Measurements from ENCODE around the gene IL18R1.

The IL18R1 gene

DNA sequence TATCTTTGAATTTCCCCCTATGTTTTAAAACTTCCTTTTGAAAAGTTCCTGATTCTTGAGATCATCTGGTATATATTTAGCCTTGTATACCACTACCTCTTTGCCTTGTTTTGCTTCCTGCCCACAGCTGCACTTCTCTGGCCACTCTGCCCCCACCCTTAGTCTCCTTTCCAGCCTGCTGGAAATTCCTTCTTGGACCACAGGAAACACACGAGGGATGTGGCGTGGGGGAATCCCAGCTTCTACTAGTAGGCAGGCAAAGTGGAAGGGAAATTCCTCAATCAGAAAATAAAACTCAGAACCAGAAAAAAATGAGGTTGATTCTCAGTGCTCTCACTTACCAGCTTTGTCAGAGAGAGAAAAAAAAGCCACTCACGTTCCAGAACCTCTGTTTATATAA, 80.7 kb downstream of the IL18R1 start:
- no peak for DNase-seq

DNA sequence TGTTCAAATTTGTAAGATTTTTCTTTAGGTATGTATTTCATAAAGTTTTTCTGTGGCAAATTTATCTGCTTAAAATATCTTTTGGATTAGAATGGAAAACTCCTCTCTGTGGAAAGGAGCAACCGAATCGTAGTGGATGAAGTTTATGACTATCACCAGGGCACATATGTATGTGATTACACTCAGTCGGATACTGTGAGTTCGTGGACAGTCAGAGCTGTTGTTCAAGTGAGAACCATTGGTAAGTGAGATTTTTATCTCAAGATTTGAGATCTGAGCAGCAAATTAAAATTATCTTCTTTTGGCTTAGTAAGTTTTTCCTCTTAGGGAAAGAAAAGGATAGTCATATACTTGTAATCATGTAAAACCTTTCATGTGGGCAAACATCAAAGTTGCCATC, 81.5 kb downstream of the IL18R1 start:
- DNase-seq: no peak

DNA sequence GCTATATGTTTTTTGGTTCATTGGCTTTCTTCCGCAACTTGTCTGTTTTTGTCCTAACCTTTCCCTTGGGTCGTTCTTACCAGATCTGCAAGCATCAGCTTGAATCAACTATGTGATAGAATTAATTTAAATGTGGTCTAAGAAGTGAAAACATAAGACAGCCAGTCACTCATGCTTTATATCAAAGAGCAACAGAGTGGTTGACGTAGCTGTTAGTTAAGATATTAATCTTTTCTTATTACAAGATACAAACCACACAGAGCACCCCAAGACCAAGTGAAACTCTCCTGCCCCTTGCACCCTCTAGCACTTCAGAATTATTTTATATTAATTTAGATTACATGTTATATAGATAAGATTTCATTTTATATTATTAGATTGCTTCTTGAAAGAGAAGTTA, 82.5 kb downstream of the IL18R1 start:
- DNase-seq: no peak

DNA sequence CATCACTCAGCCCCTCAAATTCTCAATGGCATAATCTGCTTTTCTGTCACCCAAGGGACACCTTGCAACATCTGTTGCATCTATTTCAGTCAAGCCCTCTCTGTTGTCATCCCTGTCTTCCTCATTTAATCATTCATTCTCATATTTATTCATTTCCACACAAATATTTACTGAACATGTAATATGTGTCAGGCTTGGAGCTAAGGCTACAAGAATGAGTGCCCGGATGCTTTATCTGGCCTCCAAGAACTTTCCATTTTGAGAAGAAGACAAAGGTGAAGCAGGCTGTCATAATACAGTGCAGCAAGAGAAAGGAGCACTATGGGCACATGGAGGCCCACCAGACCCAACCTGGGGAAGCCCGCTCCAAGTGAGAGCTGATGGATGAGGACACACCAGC, 83.0 kb downstream of the IL18R1 start:
- DNase-seq: no peak

DNA sequence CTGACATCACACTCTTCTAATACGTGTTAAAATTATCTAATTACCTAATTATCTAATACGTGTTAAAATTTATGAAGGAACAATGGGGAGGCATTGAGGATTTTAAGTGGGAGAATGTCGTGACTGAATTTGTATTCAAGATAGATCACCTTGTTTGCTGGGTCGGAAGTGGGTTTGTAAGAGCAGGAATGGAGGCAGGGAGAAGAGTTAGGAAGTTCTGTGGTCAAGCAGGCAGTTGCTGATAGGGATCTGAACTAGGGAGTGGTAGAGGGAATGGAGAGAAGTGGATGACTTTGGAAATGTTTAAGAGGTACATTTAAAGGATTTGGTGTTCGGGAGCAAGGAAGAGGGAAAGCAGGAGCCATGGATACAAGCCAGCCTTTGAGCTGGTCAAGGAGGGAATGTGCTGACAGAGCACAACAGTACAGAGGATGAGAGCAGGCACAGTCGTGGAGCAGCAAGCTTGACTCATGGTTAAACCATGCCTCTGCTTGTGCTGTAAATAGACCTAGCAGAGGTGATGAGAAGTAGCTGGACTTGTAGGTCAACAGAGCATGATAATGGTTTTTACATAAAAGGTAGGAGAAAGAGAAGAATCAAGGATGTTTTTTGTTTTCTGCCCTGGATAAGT, 83.6 kb downstream of the IL18R1 start:
- no peak for DNase-seq

DNA sequence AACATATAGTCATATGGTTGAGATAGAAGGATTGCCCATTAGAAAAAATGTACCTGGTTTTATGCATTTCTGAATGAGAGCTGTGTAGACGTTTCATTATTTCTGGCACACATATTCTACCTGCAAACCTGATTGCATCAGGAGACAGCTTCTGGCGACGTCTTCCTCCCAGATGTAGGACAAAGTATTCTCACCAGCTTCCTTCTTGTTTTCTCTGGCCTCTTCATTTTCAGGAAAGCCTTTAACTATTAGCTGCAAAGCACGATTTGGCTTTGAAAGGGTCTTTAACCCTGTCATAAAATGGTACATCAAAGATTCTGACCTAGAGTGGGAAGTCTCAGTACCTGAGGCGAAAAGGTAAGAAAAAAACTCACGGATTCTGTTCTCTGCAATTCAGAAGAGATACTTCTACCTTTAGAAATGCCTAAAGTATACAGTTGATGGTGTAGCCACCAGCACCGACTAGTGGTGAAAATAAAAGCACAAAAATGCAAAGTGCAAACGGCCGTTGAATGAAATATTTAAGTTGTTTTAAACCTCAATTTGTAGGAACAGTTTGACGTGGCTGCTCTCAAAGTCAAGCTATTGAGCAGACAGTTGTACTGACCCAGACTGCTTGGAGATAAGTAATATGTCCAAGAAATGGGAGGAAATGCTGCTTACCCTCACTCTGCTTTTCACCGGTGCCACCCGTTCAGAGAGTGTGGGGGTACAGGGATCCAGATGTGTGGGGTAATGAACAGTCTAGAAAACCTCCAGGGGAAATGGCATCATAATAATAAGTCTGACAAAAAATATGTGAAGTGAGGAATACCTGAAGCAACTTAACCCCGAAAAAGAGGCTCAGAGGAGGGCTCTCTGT, 87.6 kb downstream of the IL18R1 start:
- DNase-seq: no peak

DNA sequence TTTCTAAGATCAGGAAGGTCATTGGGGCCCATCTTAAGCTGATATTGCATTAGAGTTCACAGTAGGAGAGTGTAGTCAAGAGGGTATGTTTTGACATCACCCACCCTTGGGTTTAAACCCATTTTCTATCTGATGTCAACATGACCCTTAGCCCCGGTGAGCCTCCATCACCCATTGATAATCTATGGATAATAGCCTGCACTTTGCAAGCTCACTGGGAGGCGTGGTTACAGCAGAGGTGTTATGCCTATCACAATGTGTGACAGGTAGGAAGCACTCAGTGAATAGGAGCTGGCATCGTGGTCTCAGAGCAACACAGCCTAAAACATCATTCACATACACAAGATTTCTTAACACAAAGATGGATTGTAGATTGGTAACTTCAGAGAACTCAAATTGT, 88.6 kb downstream of the IL18R1 start:
- no peak for DNase-seq

DNA sequence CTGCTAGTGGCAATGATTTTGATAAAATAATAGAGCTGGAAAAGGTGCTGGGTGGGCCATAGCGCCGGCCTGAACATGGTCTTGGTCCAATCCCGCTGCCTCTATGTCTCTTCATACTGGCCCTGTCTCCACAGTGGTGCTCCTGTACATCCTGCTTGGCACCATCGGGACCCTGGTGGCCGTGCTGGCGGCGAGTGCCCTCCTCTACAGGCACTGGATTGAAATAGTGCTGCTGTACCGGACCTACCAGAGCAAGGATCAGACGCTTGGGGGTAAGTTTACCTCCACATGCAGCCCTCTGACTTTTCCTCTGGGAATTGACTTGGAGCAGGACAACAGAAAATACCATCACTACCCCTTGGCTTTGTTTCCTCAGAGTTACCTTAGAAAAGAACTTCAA, 91.3 kb downstream of the IL18R1 start:
- no peak for DNase-seq
